ENCODE results near the gene SEZ6L. TPM values are rescaled to one million over a fixed set of nuclear protein-coding genes. Genes with fewer than 3 reads are reported as not detected.

SEZ6L gene
- total RNA-seq, 2 experiments from 2014 or later: 0.05 TPM; not detected in 1

DNA sequence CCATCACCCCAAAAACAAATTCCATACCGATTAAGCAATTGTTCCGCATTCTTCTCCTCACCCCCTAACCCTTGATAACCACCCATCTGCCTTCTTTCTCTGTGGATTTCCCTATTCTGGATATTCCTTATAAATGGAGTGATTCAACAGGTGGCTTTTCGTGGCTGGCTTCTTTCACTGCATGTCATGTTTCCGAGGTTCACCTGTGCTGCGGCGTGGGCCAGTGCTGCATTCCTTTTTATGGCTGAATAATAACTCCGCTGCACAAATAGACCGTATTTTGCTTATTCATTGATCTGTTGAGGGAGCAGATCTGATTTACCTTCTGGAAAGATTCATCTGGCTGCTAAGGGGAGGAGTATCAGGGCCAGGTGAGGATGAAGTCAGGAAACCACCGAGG lies 165.0 kb downstream of the SEZ6L start:
- no peaks in the 10 kb centered on the region for H3K9me3 ChIP-seq (ENCODE audit: control insufficient read depth in 1 of 2, insufficient read depth in 1 of 2, low read length in 2 of 2)
- Mint-ChIP-seq H3K9me3 (no peaks in the 10 kb centered on the region), H3K4me3 (no peak overlapping the region), H3K27ac (no peak overlapping the region), H3K27me3 (peaks cover 58% of the 10 kb centered on the region), H3K36me3 (ENCODE audit: low read depth) (no peaks in the 10 kb centered on the region), H3K4me1 (ENCODE audit: low read depth) (no peaks in the 10 kb centered on the region)
- intact Hi-C loops (cut with DNase I, micrococcal nuclease): loop anchor here (5.0 to 10.0 kb wide), 4 partner anchors 439 to 1097 kb away; no protein-coding TSS in a partner anchor
- CTCF ChIA-PET: no interaction called here
- no peaks in the 10 kb centered on the region for H3K4me1 ChIP-seq (ENCODE audit: insufficient read depth, low read length)
- no peak for ATAC-seq (ENCODE audit: poor library complexity)
- TF ChIP-seq, protein P1, sequence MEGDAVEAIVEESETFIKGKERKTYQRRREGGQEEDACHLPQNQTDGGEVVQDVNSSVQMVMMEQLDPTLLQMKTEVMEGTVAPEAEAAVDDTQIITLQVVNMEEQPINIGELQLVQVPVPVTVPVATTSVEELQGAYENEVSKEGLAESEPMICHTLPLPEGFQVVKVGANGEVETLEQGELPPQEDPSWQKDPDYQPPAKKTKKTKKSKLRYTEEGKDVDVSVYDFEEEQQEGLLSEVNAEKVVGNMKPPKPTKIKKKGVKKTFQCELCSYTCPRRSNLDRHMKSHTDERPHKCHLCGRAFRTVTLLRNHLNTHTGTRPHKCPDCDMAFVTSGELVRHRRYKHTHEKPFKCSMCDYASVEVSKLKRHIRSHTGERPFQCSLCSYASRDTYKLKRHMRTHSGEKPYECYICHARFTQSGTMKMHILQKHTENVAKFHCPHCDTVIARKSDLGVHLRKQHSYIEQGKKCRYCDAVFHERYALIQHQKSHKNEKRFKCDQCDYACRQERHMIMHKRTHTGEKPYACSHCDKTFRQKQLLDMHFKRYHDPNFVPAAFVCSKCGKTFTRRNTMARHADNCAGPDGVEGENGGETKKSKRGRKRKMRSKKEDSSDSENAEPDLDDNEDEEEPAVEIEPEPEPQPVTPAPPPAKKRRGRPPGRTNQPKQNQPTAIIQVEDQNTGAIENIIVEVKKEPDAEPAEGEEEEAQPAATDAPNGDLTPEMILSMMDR (IDR thresholded peaks at IDR 0.05): no peak
- peaks cover 12% of the 10 kb centered on the region in 2 experiments for H3K27me3 ChIP-seq (ENCODE audit: control insufficient read depth in 1 of 2, insufficient read depth in 2 of 2, low read length in 2 of 2)
- H3K27ac ChIP-seq (ENCODE audit: low read depth in 1 of 2, low read length in 2 of 2): no peak overlapping the region
- no peak overlapping the region for H3K4me3 ChIP-seq (ENCODE audit: low read length)
- DNase-seq: no peak
- no peaks in the 10 kb centered on the region for H3K36me3 ChIP-seq (ENCODE audit: insufficient read depth, low read length)
- POLR2A ChIA-PET: no interaction called here

DNA sequence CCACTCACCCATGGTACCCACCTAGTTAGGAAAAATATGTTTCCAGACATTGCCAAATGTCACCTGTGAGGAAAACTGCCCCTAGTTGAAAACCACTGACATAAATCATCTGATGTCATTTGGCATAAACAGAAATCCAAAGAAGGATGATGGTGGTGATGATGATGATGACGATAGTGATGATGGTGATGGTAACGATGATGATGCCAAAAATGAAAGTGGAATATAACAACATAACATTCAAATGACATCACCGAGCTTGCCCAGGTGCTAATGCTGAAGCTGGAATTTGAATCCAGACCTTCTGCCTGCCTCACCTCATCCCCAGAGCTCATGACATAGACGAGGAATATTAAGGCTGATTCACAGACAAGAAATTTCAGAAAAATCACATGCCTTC lies 167.5 kb downstream of the SEZ6L start:
- ChIA-PET POLR2A (no interaction called here), CTCF (no interaction called here)
- no peak overlapping the region for H3K27ac Mint-ChIP-seq
- H3K27me3 Mint-ChIP-seq: peaks cover 71% of the 10 kb centered on the region
- no peaks in the 10 kb centered on the region for H3K4me1 ChIP-seq (ENCODE audit: insufficient read depth, low read length)
- DNase-seq (no peak), ATAC-seq (ENCODE audit: poor library complexity) (no peak)
- no peak overlapping the region for H3K4me3 Mint-ChIP-seq
- no peaks in the 10 kb centered on the region for H3K4me1 Mint-ChIP-seq (ENCODE audit: low read depth)
- H3K36me3 ChIP-seq (ENCODE audit: insufficient read depth, low read length): no peaks in the 10 kb centered on the region
- H3K27me3 ChIP-seq (ENCODE audit: control insufficient read depth in 1 of 2, insufficient read depth in 2 of 2, low read length in 2 of 2): peaks cover 12 to 21% of the 10 kb centered on the region in 2 experiments
- H3K9me3 Mint-ChIP-seq: no peaks in the 10 kb centered on the region
- H3K4me3 ChIP-seq (ENCODE audit: low read length): no peak overlapping the region
- no peak overlapping the region for H3K27ac ChIP-seq (ENCODE audit: low read depth in 1 of 2, low read length in 2 of 2)
- H3K36me3 Mint-ChIP-seq (ENCODE audit: low read depth): no peaks in the 10 kb centered on the region
- TF ChIP-seq, protein P1 (IDR thresholded peaks at IDR 0.05): no peak
- intact Hi-C loops (cut with DNase I, micrococcal nuclease): loop anchor here in 1 of 2 experiments (10.0 kb wide), 1 partner anchor 442 kb away; no protein-coding TSS in a partner anchor
- no peaks in the 10 kb centered on the region for H3K9me3 ChIP-seq (ENCODE audit: control insufficient read depth in 1 of 2, insufficient read depth in 1 of 2, low read length in 2 of 2)

DNA sequence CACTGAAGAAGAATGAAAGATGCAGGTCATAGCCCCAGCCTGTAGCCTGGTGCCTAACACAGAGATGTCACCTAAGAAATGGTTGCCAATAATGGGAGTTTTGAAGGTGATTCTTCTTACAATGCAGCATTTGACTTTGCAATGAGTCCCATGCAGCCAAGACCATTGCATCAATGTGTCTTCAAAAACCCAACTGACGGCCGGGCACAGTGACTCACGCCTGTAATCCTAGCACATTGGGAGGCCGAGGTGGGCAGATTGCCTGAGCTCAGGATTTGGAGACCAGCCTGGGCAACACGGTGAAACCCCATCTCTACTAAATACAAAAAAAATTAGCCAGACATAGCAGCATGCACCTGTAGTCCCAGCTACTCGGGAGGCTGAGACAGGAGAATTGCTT lies 170.5 kb downstream of the SEZ6L start:
- POLR2A ChIA-PET: no interaction called here
- Mint-ChIP-seq H3K4me3 (no peak overlapping the region), H3K4me1 (ENCODE audit: low read depth) (no peaks in the 10 kb centered on the region), H3K36me3 (ENCODE audit: low read depth) (no peaks in the 10 kb centered on the region), H3K27ac (no peak overlapping the region), H3K27me3 (peaks cover 77% of the 10 kb centered on the region), H3K9me3 (no peaks in the 10 kb centered on the region)
- no peaks in the 10 kb centered on the region for H3K4me1 ChIP-seq (ENCODE audit: insufficient read depth, low read length)
- CTCF ChIA-PET: no interaction called here
- H3K9me3 ChIP-seq (ENCODE audit: control insufficient read depth in 1 of 2, insufficient read depth in 1 of 2, low read length in 2 of 2): no peaks in the 10 kb centered on the region
- no peak for ATAC-seq (ENCODE audit: poor library complexity)
- DNase-seq: no peak
- H3K4me3 ChIP-seq (ENCODE audit: low read length): no peak overlapping the region
- H3K27me3 ChIP-seq (ENCODE audit: control insufficient read depth in 1 of 2, insufficient read depth in 2 of 2, low read length in 2 of 2): peaks cover 4 to 21% of the 10 kb centered on the region in 2 experiments
- intact Hi-C loops (cut with DNase I, micrococcal nuclease): loop anchor here in 1 of 2 experiments (10.0 kb wide), 1 partner anchor 445 kb away; no protein-coding TSS in a partner anchor
- no peak overlapping the region for H3K27ac ChIP-seq (ENCODE audit: low read depth in 1 of 2, low read length in 2 of 2)
- TF ChIP-seq, protein P1 (IDR thresholded peaks at IDR 0.05): no peak
- no peaks in the 10 kb centered on the region for H3K36me3 ChIP-seq (ENCODE audit: insufficient read depth, low read length)

All from CD4-positive, alpha-beta T cell (primary cell).